Endothelial cell of hepatic sinusoid (primary cell): ENCODE results near the gene PDIA2.

Experiments used
- in situ Hi-C: cut with HindIII; loops from 2 replicates; pipeline ENCODE4 v1.10.0; 2017; ENCODE audit warnings: low sequenced_read_pairs

PDIA2 gene

GRCh38 chr16:279531-279930 is 3.4 kb upstream of the PDIA2 start:
- in situ Hi-C loops: no loop called here

- in situ Hi-C loops: no loop called here
Measured at GRCh38 chr16:280005-280460, 2.9 kb upstream of the PDIA2 start.

- in situ Hi-C loops: no loop called here
Measured at GRCh38 chr16:280552-280951, 2.4 kb upstream of the PDIA2 start, which contains the start of gene ARHGDIG. TSS of gene ARHGDIG (plus strand) at chr16:280591. CDS start at chr16:280681, 90 bp downstream.

DNA sequence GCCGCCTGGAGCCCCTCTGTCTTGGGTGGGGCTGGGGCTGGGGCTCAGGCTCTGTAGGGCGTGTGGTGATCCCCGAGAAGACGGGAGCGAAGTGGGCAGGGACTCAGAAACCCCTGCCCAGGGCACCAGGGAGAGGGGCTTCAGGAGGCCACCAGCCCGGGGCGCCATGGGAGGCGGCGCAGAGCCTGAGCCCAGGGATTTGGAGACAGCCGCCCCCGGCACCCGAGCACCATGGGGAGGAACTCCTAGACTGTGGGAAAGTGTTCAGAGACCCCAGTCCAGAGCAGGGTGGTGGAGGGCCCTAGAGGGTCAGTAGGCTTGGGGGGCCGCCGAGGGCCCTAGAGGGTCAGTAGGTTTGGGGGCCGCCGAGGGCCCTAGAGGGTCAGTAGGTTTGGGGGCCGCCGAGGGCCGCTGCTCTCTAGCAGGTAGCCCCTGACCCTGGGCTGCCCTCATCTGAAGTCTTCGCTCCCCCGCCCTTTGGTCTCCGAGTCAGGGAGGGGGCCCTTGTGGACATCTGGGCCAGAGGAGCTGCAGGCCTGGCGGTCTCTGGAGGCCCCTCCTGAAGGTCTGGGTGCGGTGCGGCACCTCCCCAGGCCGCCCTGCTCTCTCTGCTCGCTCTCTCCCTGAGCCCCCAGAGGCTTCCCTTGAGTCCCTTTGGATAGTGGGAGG is 1.8 kb upstream of the PDIA2 start:
- in situ Hi-C loops: no loop called here

- in situ Hi-C loops: no loop called here
Measured at GRCh38 chr16:281660-282255, 1.2 kb upstream of the PDIA2 start.

DNA sequence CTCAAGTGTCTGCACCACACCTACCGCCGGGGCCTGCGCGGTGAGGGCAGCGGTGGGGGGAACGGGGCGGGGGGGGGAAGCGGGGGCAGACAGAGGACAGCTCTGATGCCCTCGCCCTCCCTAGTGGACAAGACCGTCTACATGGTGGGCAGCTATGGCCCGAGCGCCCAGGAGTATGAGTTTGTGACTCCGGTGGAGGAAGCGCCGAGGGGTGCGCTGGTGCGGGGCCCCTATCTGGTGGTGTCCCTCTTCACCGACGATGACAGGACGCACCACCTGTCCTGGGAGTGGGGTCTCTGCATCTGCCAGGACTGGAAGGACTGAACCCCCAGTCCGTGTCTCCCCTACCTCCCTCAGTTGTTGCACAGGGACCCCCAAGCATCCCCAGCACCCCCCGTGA is 473 bp upstream of the PDIA2 start:
- in situ Hi-C loops: no loop called here

- in situ Hi-C loops: no loop called here
Measured at GRCh38 chr16:284204-285120, 1.5 kb downstream of the PDIA2 start.

DNA sequence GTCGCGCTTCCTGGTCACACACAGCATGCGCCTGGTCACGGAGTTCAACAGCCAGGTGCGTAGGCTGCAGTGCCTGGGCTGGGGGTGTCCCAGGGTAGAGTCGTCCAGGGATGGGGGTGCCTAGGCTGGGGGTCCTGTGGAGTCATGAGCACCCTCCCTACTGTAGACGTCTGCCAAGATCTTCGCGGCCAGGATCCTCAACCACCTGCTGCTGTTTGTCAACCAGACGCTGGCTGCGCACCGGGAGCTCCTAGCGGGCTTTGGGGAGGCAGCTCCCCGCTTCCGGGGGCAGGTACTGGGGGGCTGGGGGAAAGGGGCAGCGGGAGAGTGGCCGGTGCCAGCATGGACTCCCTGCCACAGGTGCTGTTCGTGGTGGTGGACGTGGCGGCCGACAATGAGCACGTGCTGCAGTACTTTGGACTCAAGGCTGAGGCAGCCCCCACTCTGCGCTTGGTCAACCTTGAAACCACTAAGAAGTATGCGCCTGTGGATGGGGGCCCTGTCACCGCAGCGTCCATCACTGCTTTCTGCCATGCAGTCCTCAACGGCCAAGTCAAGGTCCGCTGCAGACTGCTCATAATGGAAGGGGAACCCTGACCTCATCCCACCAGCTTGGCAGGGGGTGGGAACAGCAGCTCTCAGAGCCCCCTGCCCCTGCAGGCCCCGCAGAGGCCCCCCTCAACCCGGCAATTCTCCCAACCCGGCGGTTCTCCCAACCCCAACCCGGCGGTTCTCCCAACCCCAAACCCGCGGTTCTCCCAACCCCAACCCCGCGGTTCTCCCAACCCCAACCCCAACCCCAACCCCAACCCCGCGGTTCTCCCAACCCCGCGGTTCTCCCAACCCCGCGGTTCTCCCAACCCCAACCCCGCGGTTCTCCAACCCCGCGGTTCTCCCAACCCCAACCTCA is 2.4 kb downstream of the PDIA2 start:
- in situ Hi-C loops: no loop called here

DNA sequence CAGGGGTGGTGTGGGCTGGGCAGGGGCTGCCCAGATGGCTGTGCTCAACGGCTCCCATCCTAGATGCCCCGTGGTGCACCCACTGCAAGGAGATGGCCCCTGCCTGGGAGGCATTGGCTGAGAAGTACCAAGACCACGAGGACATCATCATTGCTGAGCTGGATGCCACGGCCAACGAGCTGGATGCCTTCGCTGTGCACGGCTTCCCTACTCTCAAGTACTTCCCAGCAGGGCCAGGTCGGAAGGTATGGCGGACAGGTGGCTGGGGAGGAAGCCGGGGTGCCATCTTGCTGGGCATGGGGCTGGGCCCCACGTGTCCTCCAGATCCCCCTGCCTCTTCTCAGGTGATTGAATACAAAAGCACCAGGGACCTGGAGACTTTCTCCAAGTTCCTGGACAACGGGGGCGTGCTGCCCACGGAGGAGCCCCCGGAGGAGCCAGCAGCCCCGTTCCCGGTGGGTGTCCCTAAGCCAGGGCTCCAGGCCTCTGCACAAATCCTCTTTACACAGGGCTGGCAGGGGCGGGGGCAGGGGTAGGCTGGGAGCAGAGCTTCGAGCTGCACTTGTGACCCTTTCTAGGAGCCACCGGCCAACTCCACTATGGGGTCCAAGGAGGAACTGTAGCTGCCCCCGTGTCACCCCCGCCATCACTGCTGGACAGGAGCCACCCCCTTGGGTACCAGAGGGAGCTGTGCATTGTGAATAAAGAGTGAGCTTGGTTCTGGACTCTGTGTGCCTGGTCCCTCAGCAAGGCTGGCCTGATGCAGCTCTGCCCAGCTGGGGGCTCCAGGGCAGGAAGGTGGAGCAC is 3.7 kb downstream of the PDIA2 start:
- in situ Hi-C loops: no loop called here

DNA sequence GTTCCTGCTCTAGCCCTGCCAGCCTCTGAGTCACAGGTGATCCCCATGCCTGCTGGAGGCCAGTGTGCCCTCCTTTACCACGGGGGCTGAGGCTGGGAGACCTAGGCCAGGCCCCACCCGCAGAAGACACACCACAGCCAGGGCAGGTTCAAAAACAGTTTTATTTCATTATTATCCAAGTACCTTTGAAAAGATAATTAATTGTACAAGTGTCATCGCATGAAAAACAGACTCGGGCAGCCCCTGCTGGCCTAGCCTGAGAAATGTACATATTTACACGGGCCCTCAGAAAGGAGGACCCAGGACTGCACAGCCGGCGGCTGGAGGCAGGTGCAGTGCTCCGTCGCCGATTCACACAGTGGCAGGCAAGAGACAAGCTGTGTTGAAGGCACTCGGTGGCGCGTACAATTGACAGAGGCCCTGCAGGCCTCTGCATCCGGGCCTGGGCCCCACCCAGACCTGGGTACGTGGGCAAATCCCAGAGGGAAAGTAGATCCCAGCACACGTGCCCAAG is 4.4 kb downstream of the PDIA2 start:
- in situ Hi-C loops: no loop called here

GRCh38 chr16:287981-288920 is 5.3 kb downstream of the PDIA2 start:
- in situ Hi-C loops: no loop called here

DNA sequence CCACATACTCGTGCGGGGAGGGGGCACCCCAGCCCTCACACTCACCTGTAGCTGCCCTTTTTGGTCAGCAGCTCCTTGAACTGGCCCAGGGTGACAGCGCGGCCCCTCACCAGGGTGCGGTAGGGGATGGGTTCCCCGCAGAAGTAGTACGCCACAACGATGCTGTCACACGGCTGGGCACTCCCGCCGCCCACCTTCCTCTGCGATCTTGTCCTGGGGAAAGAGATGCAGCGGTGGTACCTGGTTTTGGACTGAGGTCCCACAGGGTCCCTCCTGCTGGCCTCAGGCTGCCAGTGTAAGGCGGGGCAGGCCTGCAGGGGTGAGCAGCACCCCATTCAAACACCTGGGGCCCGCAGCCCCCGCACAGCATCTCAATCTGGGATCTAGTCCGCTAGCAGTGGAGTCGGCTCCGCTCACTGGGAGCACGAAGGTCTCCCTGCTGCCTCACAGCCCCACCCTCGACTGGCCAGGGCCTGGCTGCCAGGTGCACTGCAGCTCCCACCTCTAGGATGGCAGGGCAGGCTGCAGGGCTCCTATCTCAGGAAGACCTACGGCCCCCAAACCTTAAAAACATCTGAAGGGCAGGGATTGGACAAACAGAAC is 6.5 kb downstream of the PDIA2 start:
- in situ Hi-C loops: no loop called here

DNA sequence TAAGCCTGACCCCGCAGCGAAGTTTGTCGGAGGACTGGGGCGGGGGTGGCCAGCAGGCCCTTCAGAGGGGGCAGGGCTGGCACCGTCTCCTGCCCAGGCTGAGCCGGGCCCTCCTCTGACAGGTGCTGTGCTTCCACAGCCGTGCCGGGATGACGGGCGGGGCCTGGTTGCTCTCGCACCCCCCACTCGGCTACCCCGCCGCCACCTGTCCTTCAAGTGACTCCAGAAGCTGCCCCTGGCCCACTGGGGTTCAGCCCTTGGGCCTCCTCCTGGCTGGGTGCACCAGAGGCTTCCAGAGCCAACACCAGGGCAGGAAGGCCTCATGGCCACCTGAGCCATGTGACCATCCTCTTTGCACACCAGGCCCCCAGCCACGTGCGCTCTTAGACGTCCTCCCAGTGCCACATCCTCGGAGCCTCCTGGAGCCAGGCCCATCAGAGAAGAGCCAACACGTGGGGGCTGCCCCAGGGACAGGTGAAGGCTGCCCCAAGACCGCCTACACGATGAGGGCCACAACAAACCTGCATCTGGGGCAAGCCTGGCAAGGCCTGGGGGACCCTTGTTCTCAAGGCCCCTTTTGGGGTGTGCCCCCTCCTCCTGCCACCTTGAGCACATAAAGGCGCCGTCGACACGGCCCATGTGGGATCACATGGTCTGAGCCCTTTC is 7.2 kb downstream of the PDIA2 start:
- in situ Hi-C loops: no loop called here

DNA sequence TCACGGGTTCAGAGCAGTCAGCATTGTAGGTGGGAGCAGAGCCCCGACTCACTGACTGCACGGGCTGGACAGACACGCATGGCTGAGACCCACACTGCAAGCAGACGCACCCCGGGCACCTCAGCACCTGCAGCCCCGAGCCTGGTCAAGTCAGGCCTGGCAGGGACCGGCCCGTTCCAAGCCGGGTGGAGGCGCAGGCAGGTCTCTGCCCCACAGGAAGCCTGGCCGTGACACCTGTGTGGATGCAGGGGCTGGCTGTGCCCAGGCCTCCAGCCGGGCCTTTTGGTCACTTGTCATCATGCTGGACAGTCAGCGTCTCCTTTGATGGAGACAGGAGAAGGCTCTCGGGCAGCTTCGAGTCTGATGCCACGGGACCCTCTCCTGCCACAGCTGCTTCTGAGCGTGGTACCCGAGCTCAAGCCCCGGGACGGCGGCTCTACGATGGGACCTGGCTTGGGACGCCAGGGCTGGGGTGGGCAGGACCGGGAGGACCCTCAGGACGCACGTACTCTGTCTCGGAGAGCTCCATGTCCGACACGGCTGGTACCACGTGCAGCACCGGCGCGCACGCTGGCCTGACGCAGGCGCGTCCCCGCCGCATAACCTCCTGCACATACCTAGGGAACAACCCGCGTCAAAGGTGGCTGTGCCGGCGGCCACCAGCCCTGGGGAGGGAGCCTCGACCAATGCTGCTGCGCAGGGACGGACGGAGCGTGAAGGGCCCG is 7.9 kb downstream of the PDIA2 start:
- in situ Hi-C loops: no loop called here

- in situ Hi-C loops: no loop called here
Measured at GRCh38 chr16:291539-291938, 8.6 kb downstream of the PDIA2 start.

- in situ Hi-C loops: no loop called here
Measured at GRCh38 chr16:293043-293775, 10.2 kb downstream of the PDIA2 start.
